Measurements from ENCODE around the gene CAPN14. TPM values are rescaled to one million over a fixed set of nuclear protein-coding genes. Genes with fewer than 3 reads are reported as not detected.

The CAPN14 gene
- total RNA-seq, 4 donors from 2014 or later, result 0.83 TPM; not detected in 3

- Histone ChIP-seq H3K27ac (peak overlapping the region in 2 of 4 donors; percentile 20 to 62), H3K27me3 (no peaks in the 10 kb centered on the region), H3K36me3 (no peaks in the 10 kb centered on the region), H3K4me3 (no peak overlapping the region), H3K4me1 (no peaks in the 10 kb centered on the region), H3K9me3 (no peaks in the 10 kb centered on the region)
- TF ChIP-seq POLR2A (IDR thresholded peaks at IDR 0.05) (no peak), CTCF (IDR thresholded peaks at IDR 0.05) (no peak)
- no peak for DNase-seq
Observed at GRCh38 chr2:31221544-31221943, 4.2 kb upstream of the CAPN14 start.

GRCh38 chr2:31219131-31219969 is 2.0 kb upstream of the CAPN14 start:
- H3K4me1 ChIP-seq, result no peaks in the 10 kb centered on the region
- TF ChIP-seq CTCF (IDR thresholded peaks at IDR 0.05), result no peak
- TF ChIP-seq POLR2A (IDR thresholded peaks at IDR 0.05), result no peak
- DNase-seq, result peak in 2 of 3 donors; percentile 71 to 77
- H3K4me3 ChIP-seq, result no peak overlapping the region
- no peaks in the 10 kb centered on the region for H3K9me3 ChIP-seq
- peak overlapping the region in 2 of 4 donors; percentile 77 to 80 for H3K27ac ChIP-seq
- H3K27me3 ChIP-seq, result no peaks in the 10 kb centered on the region
- H3K36me3 ChIP-seq, result no peaks in the 10 kb centered on the region

- Histone ChIP-seq H3K27ac (peak overlapping the region in 1 of 4 donors; percentile 80), H3K4me3 (no peak overlapping the region), H3K9me3 (no peaks in the 10 kb centered on the region), H3K36me3 (no peaks in the 10 kb centered on the region), H3K27me3 (no peaks in the 10 kb centered on the region), H3K4me1 (no peaks in the 10 kb centered on the region)
- no peak for DNase-seq
- no peak for TF ChIP-seq POLR2A (IDR thresholded peaks at IDR 0.05)
- no peak for TF ChIP-seq CTCF (IDR thresholded peaks at IDR 0.05)
Observed at GRCh38 chr2:31216734-31217133, 581 bp downstream of the CAPN14 start.

- H3K27me3 ChIP-seq, result no peaks in the 10 kb centered on the region
- H3K4me1 ChIP-seq, result no peaks in the 10 kb centered on the region
- DNase-seq, result no peak
- H3K9me3 ChIP-seq, result no peaks in the 10 kb centered on the region
- no peak overlapping the region for H3K4me3 ChIP-seq
- TF ChIP-seq CTCF (IDR thresholded peaks at IDR 0.05) (no peak), POLR2A (IDR thresholded peaks at IDR 0.05) (no peak)
- H3K36me3 ChIP-seq, result no peaks in the 10 kb centered on the region
- peak overlapping the region in 1 of 4 donors; percentile 57 for H3K27ac ChIP-seq
Observed at GRCh38 chr2:31214444-31214915, 2.8 kb downstream of the CAPN14 start.

DNA sequence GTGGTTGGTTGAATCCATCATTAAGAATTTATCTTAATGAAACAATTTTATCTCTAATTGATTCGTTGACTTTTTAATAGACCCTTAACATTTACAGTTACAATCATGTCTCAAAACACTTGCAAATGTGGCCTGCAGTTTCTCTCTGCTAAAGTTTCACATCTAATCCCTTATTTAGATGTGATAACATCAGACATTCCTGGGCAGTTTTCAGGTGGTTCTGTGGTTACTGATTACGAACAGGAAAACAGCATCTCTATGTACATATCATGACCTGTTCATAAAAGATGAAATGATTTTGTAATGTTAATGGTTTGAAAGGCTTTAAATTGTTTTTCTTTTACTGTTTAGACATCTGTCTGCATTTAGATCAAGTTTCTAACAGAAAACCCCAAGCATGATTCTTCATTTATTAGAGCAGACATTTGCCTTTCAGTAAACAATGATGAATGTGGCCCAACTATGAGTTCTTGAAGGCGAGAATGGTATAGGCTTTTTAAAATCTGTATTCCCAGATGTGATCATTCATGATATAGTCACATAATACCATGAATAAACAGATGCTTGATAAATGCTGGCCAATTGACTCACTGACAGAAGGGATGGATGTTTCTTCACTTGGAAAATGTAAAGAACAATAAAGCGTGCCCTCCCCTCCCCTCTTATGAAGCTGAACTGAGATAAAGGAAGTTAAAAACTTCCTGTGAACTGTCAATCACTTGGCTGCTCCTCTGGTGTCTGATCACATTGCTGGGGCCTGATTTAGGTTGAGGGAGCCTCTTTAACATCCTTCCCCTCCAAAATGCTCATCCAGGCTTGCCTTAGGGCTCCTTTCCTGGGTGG is 3.5 kb downstream of the CAPN14 start:
- Histone ChIP-seq H3K27me3 (no peaks in the 10 kb centered on the region), H3K9me3 (no peaks in the 10 kb centered on the region), H3K36me3 (no peaks in the 10 kb centered on the region), H3K4me1 (no peaks in the 10 kb centered on the region), H3K4me3 (no peak overlapping the region), H3K27ac (peak overlapping the region in 1 of 4 donors; percentile 57)
- no peak for DNase-seq
- no peak for TF ChIP-seq CTCF (IDR thresholded peaks at IDR 0.05)
- no peak for TF ChIP-seq POLR2A (IDR thresholded peaks at IDR 0.05)
